GM12878 (cell line): ENCODE data around the gene EPN3. TPM values are rescaled to one million over a fixed set of nuclear protein-coding genes. Genes with fewer than 3 reads are reported as not detected.

Experiments used
- ATAC-seq: fragments of 200-7000 bp; cut with Tn5 transposase; 3 replicates; pipeline ENCODE4 v1.9.1; 2020; ENCODE audit warnings: mild to moderate bottlenecking, moderate library complexity
- BruUV-seq: library from RNA; stranded (reverse); fragments of 400-500 nt; replicated peaks from 2 replicates; lab custom pipeline; 2021; lab: Mats Ljungman, UMichigan
- CTCF ChIA-PET: fragments of 300-600 bp; sonication (Branson Sonifier 250); formaldehyde crosslinking; extraction: SDS; loops from one replicate; lab custom pipeline; 2021; ENCODE audit warnings: inconsistent platforms; lab: Yijun Ruan, JAX
- POLR2A ChIA-PET: fragments of 350-600 bp; formaldehyde crosslinking; extraction: SDS; loops from one replicate; lab custom pipeline; 2021; ENCODE audit warnings: inconsistent platforms; lab: Charles Lee
- RAD21 ChIA-PET: fragments of 300-600 bp; sonication (Branson Sonifier 250); formaldehyde crosslinking; loops from one replicate; lab custom pipeline; 2023; ENCODE audit warnings: antibody characterized with exemption; ENCODE audit not compliant: unreplicated experiment; lab: Charles Lee
- SMC1A ChIA-PET: fragments of 300-600 bp; sonication (Branson Sonifier 250); formaldehyde crosslinking; loops from one replicate; lab custom pipeline; 2023; ENCODE audit not compliant: unreplicated experiment, uncharacterized antibody; lab: Charles Lee
- DNase-seq: peaks from one replicate; pipeline ENCODE4 v3.0.0-alpha.2; 2011; ENCODE audit warnings: low read depth, low spot score
- FAIRE-seq: peaks from 3 replicates; lab custom pipeline; 2011; peaks lifted over from hg19 to GRCh38; lab: Jason Lieb, UNC
- H2AFZ ChIP-seq: 2 replicates; pipeline ENCODE4 v1.6.0; 2011; ENCODE audit warnings: low read depth, low read length, control low read depth; ENCODE audit not compliant: control insufficient read depth
- H3K27ac ChIP-seq: 2 replicates; pipeline ENCODE4 v1.5.1; 2011; ENCODE audit warnings: control low read depth; ENCODE audit not compliant: control insufficient read depth, insufficient read depth
- H3K27me3 ChIP-seq, 2 experiments: replicated peaks in 1 of 2; 2 replicates each; pipeline versions ENCODE4 v1.6.0 to v1.6.1; 2011; ENCODE audit warnings: low read length in 1 of 2; ENCODE audit not compliant: control insufficient read depth in 2 of 2, insufficient read depth in 2 of 2
- H3K36me3 ChIP-seq, 2 experiments: 2 replicates each; pipeline ENCODE4 v1.5.1; 2011; ENCODE audit warnings: low read length in 1 of 2; ENCODE audit not compliant: control insufficient read depth in 2 of 2, insufficient read depth in 2 of 2
- H3K4me1 ChIP-seq: 2 replicates; pipeline ENCODE4 v1.6.1; 2011; ENCODE audit warnings: mild to moderate bottlenecking, low read length, moderate library complexity, mixed read lengths; ENCODE audit not compliant: control insufficient read depth, insufficient read depth
- H3K4me2 ChIP-seq: 2 replicates; pipeline ENCODE4 v1.6.0; 2011; ENCODE audit warnings: control low read depth; ENCODE audit not compliant: control insufficient read depth, insufficient read depth
- H3K4me3 ChIP-seq: fragments of 200-600 bp; sonication (generic); 2 replicates; pipeline ENCODE4 v1.5.1; 2016
- H3K79me2 ChIP-seq: 2 replicates; pipeline ENCODE4 v1.6.0; 2011; ENCODE audit warnings: low read length; ENCODE audit not compliant: control insufficient read depth, insufficient read depth
- H3K9ac ChIP-seq: 2 replicates; pipeline ENCODE4 v1.8.0; 2011; ENCODE audit warnings: low read length, control low read depth, mixed read lengths; ENCODE audit not compliant: control insufficient read depth, insufficient read depth
- H3K9me3 ChIP-seq: replicated peaks from 3 replicates; pipeline ENCODE4 v1.5.1; 2011; ENCODE audit warnings: mild to moderate bottlenecking, low read length; ENCODE audit not compliant: control insufficient read depth, insufficient read depth
- H4K20me1 ChIP-seq: 2 replicates; pipeline ENCODE4 v1.6.0; 2011; ENCODE audit not compliant: control insufficient read depth, insufficient read depth
- GABPA ChIP-seq: IDR thresholded peaks from 2 replicates; pipeline ENCODE4 v1.6.1; 2014; ENCODE audit warnings: antibody characterized with exemption, low read depth, mild to moderate bottlenecking, inconsistent platforms
- KAT2A ChIP-seq: conservative IDR thresholded peaks from 2 replicates; pipeline ENCODE4 v1.6.1; 2011; ENCODE audit warnings: low read depth, low read length; ENCODE audit not compliant: control insufficient read depth
- MEF2A ChIP-seq: IDR thresholded peaks from 2 replicates; pipeline ENCODE4 v1.6.1; 2011; ENCODE audit warnings: low read depth, mild to moderate bottlenecking, low read length, moderate library complexity; ENCODE audit not compliant: insufficient read depth
- MTA3 ChIP-seq: IDR thresholded peaks from 2 replicates; pipeline ENCODE4 v1.6.1; 2012; ENCODE audit warnings: low read length, inconsistent platforms, borderline replicate concordance
- MXI1 ChIP-seq: fragments of 150-350 bp; IDR thresholded peaks from 2 replicates; pipeline ENCODE4 v1.6.1; 2011; ENCODE audit warnings: low read depth, mild to moderate bottlenecking, inconsistent platforms, low read length, improper control_type of control experiment
- NR2F1 ChIP-seq: fragments of 450-650 bp; conservative IDR thresholded peaks from 2 replicates; pipeline ENCODE4 v1.6.1; 2017; ENCODE audit warnings: mild to moderate bottlenecking
- POU2F2 ChIP-seq: IDR thresholded peaks from 3 replicates; pipeline ENCODE4 v1.6.1; 2011; ENCODE audit warnings: low read depth, mild to moderate bottlenecking, low read length, borderline replicate concordance
- RCOR1 ChIP-seq: conservative IDR thresholded peaks from 2 replicates; pipeline ENCODE4 v1.6.1; 2012; ENCODE audit warnings: low read depth, low read length, improper control_type of control experiment
- RELA ChIP-seq: fragments of 450-650 bp; IDR thresholded peaks from 2 replicates; pipeline ENCODE4 v1.8.0; 2014; ENCODE audit warnings: borderline replicate concordance; ENCODE audit not compliant: partially characterized antibody
- RFX5 ChIP-seq: IDR thresholded peaks from 2 replicates; pipeline ENCODE4 v1.6.1; 2011; ENCODE audit warnings: low read depth, low read length, improper control_type of control experiment
- SIX5 ChIP-seq: IDR thresholded peaks from 2 replicates; pipeline ENCODE4 v1.6.1; 2011; ENCODE audit warnings: mild to moderate bottlenecking, low read depth, low read length, moderate library complexity; ENCODE audit not compliant: severe bottlenecking
- ZNF217 ChIP-seq: fragments of 450-650 bp; IDR thresholded peaks from 2 replicates; pipeline ENCODE4 v1.6.1; 2017; ENCODE audit warnings: antibody characterized with exemption, mild to moderate bottlenecking
- WGBS: methylation state at CpG from one replicate; pipeline ENCODE4 v1.1.6; 2016; ENCODE audit warnings: low lambda C conversion rate; ENCODE audit not compliant: insufficient replicate concordance, insufficient coverage; ENCODE audit errors: missing lambda C conversion rate; 5-methylcytosine and 5-hydroxymethylcytosine counted together
- in situ Hi-C: fragments of 300-500 bp; cut with MboI; formaldehyde crosslinking; loops from 9 replicates; pipeline ENCODE4 v1.14.3; 2018; ENCODE audit warnings: mixed read lengths
- intact Hi-C: fragments of 100-400 bp; cut with micrococcal nuclease; formaldehyde crosslinking; loops from one replicate; pipeline ENCODE4 v1.14.2; 2022; ENCODE audit not compliant: unreplicated experiment
- polyA plus RNA-seq, 11 experiments: library from polyadenylated mRNA; depleted of rRNA in 4 of 11; unstranded in 6 of 11; stranded (reverse) in 5 of 11; fragments of >200 nt; fragmentation: Nextera tagmentation in 4 of 11; fragmentation: Illumina TruSeq in 1 of 11; extraction: Ambion mirVana in 4 of 11; extraction: Trizol in 1 of 11; gene quantifications; 1 replicate in 1 of 11; 2 replicates in 10 of 11; pipeline versions ENCODE4 v1.2.1 to v1.2.3, GENCODE V29; 2011 to 2016; ENCODE audit warnings: inconsistent platforms in 2 of 11, missing spikeins in 2 of 11, low read depth in 1 of 11
- total RNA-seq, 4 experiments: library from RNA; depleted of rRNA in 3 of 4; stranded (reverse); fragments of >200 nt in 3 of 4; fragmentation: Illumina TruSeq in 1 of 4; extraction: Trizol in 1 of 4; gene quantifications; 2 replicates each; pipeline versions ENCODE4 v1.2.1 to v1.2.3, GENCODE V29; 2013 to 2021
- TF ChIP-seq, protein P1 (sequence below): fragments of 450-650 bp; conservative IDR thresholded peaks from 2 replicates; pipeline ENCODE4 v1.6.1; 2017; ENCODE audit warnings: mild to moderate bottlenecking, moderate library complexity
- TF ChIP-seq, protein P2 (sequence below): fragments of 450-650 bp; IDR thresholded peaks from 2 replicates; pipeline ENCODE4 v1.6.1; 2017; ENCODE audit warnings: mild to moderate bottlenecking, moderate library complexity
- TF ChIP-seq, protein P3 (sequence below): IDR thresholded peaks from 2 replicates; pipeline ENCODE4 v1.6.1; 2011; ENCODE audit warnings: borderline replicate concordance, low read depth, mild to moderate bottlenecking, moderate library complexity, mixed read lengths, low read length; ENCODE audit not compliant: insufficient read depth; ENCODE audit errors: extremely low read length
- TF ChIP-seq, protein P4 (sequence below): IDR thresholded peaks from 2 replicates; pipeline ENCODE4 v1.6.1; 2012; ENCODE audit warnings: low read length, inconsistent platforms

The EPN3 gene
- total and polyA plus RNA-seq, 10 of the 15 experiments (the other 5 are each of a cell fraction or from before 2014, with no cell fraction given), result 0.04 to 0.07 TPM; not detected in 8

DNA sequence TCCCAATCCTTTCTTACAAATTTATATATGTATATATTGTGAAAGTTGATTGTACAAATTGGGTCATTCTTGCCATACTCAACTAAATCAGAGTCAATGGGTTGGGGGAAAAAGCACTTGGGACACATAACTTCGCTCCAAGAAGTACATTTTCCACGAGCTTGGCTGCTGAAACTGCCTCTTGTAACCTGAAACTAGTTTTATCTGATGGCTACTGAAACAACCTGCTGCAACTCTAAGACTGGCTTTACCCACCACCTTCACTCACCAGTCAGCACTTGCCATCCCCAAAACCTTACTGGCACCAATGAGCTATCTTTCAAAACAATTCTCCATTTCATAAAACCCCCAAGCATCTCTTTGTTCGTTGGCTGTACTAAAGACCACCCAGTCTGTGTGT lies 38.8 kb upstream of the EPN3 start:
- intact Hi-C loops, result no loop called here
- no peak overlapping the region for H3K4me3 ChIP-seq
- DNase-seq (no peak), ATAC-seq (no peak), FAIRE-seq (no peak)
- RAD21 ChIA-PET, result interaction anchor here (1.0 kb wide), 1 partner anchor 10 kb away, joined by 6 read pairs; no protein-coding TSS in a partner anchor
- TF ChIP-seq RFX5, result no peak
- TF ChIP-seq MEF2A, result no peak
- no peak for TF ChIP-seq SIX5
- TF ChIP-seq, protein P1, sequence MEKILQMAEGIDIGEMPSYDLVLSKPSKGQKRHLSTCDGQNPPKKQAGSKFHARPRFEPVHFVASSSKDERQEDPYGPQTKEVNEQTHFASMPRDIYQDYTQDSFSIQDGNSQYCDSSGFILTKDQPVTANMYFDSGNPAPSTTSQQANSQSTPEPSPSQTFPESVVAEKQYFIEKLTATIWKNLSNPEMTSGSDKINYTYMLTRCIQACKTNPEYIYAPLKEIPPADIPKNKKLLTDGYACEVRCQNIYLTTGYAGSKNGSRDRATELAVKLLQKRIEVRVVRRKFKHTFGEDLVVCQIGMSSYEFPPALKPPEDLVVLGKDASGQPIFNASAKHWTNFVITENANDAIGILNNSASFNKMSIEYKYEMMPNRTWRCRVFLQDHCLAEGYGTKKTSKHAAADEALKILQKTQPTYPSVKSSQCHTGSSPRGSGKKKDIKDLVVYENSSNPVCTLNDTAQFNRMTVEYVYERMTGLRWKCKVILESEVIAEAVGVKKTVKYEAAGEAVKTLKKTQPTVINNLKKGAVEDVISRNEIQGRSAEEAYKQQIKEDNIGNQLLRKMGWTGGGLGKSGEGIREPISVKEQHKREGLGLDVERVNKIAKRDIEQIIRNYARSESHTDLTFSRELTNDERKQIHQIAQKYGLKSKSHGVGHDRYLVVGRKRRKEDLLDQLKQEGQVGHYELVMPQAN, result no peak
- no peak for TF ChIP-seq POU2F2
- TF ChIP-seq, protein P2, sequence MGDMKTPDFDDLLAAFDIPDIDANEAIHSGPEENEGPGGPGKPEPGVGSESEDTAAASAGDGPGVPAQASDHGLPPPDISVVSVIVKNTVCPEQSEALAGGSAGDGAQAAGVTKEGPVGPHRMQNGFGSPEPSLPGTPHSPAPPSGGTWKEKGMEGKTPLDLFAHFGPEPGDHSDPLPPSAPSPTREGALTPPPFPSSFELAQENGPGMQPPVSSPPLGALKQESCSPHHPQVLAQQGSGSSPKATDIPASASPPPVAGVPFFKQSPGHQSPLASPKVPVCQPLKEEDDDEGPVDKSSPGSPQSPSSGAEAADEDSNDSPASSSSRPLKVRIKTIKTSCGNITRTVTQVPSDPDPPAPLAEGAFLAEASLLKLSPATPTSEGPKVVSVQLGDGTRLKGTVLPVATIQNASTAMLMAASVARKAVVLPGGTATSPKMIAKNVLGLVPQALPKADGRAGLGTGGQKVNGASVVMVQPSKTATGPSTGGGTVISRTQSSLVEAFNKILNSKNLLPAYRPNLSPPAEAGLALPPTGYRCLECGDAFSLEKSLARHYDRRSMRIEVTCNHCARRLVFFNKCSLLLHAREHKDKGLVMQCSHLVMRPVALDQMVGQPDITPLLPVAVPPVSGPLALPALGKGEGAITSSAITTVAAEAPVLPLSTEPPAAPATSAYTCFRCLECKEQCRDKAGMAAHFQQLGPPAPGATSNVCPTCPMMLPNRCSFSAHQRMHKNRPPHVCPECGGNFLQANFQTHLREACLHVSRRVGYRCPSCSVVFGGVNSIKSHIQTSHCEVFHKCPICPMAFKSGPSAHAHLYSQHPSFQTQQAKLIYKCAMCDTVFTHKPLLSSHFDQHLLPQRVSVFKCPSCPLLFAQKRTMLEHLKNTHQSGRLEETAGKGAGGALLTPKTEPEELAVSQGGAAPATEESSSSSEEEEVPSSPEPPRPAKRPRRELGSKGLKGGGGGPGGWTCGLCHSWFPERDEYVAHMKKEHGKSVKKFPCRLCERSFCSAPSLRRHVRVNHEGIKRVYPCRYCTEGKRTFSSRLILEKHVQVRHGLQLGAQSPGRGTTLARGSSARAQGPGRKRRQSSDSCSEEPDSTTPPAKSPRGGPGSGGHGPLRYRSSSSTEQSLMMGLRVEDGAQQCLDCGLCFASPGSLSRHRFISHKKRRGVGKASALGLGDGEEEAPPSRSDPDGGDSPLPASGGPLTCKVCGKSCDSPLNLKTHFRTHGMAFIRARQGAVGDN, result no peak
- TF ChIP-seq KAT2A, result no peak
- TF ChIP-seq MTA3, result no peak
- TF ChIP-seq RCOR1, result no peak
- TF ChIP-seq, protein P3, sequence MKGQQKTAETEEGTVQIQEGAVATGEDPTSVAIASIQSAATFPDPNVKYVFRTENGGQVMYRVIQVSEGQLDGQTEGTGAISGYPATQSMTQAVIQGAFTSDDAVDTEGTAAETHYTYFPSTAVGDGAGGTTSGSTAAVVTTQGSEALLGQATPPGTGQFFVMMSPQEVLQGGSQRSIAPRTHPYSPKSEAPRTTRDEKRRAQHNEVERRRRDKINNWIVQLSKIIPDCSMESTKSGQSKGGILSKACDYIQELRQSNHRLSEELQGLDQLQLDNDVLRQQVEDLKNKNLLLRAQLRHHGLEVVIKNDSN, result no peak
- TF ChIP-seq RELA, result no peak
- TF ChIP-seq MXI1, result no peak
- no peak for TF ChIP-seq ZNF217
- TF ChIP-seq, protein P4, sequence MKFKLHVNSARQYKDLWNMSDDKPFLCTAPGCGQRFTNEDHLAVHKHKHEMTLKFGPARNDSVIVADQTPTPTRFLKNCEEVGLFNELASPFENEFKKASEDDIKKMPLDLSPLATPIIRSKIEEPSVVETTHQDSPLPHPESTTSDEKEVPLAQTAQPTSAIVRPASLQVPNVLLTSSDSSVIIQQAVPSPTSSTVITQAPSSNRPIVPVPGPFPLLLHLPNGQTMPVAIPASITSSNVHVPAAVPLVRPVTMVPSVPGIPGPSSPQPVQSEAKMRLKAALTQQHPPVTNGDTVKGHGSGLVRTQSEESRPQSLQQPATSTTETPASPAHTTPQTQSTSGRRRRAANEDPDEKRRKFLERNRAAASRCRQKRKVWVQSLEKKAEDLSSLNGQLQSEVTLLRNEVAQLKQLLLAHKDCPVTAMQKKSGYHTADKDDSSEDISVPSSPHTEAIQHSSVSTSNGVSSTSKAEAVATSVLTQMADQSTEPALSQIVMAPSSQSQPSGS, result no peak
- no peak for TF ChIP-seq GABPA
- TF ChIP-seq NR2F1, result no peak
- no peak overlapping the region for H3K27ac ChIP-seq
- H2AFZ ChIP-seq, result no peak overlapping the region
- POLR2A ChIA-PET, result interaction anchor here (0.7 kb wide), 1 partner anchor 160 kb away, joined by 5 read pairs; no protein-coding TSS in a partner anchor
- SMC1A ChIA-PET, result interaction anchor here (1.0 to 1.8 kb wide), 5 partner anchors 9 to 202 kb away, joined by 3 to 5 read pairs (median 4); no protein-coding TSS in a partner anchor
- no peaks in the 10 kb centered on the region for H3K36me3 ChIP-seq
- CTCF ChIA-PET, result interaction anchor here (1.0 to 2.5 kb wide), 6 partner anchors 10 to 349 kb away, joined by 4 to 12 read pairs (median 4); no protein-coding TSS in a partner anchor
- no peaks in the 10 kb centered on the region for H3K9me3 ChIP-seq
- H3K27me3 ChIP-seq, result no peaks in the 10 kb centered on the region
- no TSS peak for BruUV-seq
- H3K9ac ChIP-seq, result no peak overlapping the region
- 4% methylated on average over 3 of the region's 3 CpGs for WGBS
- no peaks in the 10 kb centered on the region for H3K79me2 ChIP-seq
- no peak overlapping the region for H3K4me2 ChIP-seq
- in situ Hi-C loops, result no loop called here
- H4K20me1 ChIP-seq, result no peaks in the 10 kb centered on the region
- no peaks in the 10 kb centered on the region for H3K4me1 ChIP-seq
